Activated CD8-positive, alpha-beta memory T cell treated with anti-CD3 and anti-CD28 coated beads for 36 hours (primary cell): Measurements from ENCODE around the gene CDNF. TPM values are rescaled to one million over a fixed set of nuclear protein-coding genes. Genes with fewer than 3 reads are reported as not detected.

Experiments used
- total RNA-seq, 2 experiments: library from RNA; stranded (reverse); gene quantifications; one replicate each; pipeline ENCODE4 v1.2.3, GENCODE V29; 2021

Gene CDNF
- total RNA-seq, 2 experiments from 2014 or later, result 1.0 to 1.1 TPM

Other genes with a start within 250 kb of the CDNF start
- 100 to 1,000 TPM; 140 to 142 TPM for gene FAM107B, start 63.1 kb downstream of the CDNF start, total RNA-seq
- 10 to 100 TPM; 43.1 to 46.0 TPM for gene HSPA14, start 269 bp upstream of the CDNF start, total RNA-seq
- 10 to 100 TPM; 25.6 to 27.1 TPM for gene MSANTD7, start 269 bp upstream of the CDNF start, total RNA-seq
- gene SUV39H2, start 40.8 kb upstream of the CDNF start, total RNA-seq, result 10 to 100 TPM; 41.8 to 43.3 TPM
- 10 to 100 TPM; 12.0 to 16.4 TPM for gene DCLRE1C, start 116.1 kb upstream of the CDNF start, total RNA-seq
- gene MEIG1, start 121.4 kb upstream of the CDNF start, total RNA-seq, result 1 to 10 TPM in 1 of 2 experiments, under 1 TPM in 1; 0.42 to 1.3 TPM
- gene OLAH, start 205.9 kb upstream of the CDNF start, total RNA-seq, result under 1 TPM; 0.17 to 0.21 TPM